GM19468 (cell line): ENCODE data around the gene PRKN.

ENCODE experiments used
- ATAC-seq: cut with Tn5 transposase; IDR thresholded peaks from one replicate; pipeline ENCODE4 v1.9.1; 2021; ENCODE audit warnings: mild to moderate bottlenecking, moderate library complexity, moderate number of reproducible peaks; ENCODE audit not compliant: unreplicated experiment; ENCODE audit errors: extremely low read depth

PRKN gene

GRCh38 chr6:162727322-162728182 is at the start of gene PRKN, which contains the start of gene PACRG:
Gene PRKN (minus strand): TSS chr6:162727766.
Gene PACRG (plus strand): TSS chr6:162727974.
- ATAC-seq, result peak; percentile 97

GRCh38 chr6:162777091-162777490 is 49.5 kb upstream of the PRKN start:
- ATAC-seq, result no peak

- ATAC-seq, result no peak
Observed at GRCh38 chr6:162773996-162774395, 46.4 kb upstream of the PRKN start.

GRCh38 chr6:162772466-162772865 is 44.9 kb upstream of the PRKN start:
- ATAC-seq, result no peak

GRCh38 chr6:162770955-162771354 is 43.4 kb upstream of the PRKN start:
- ATAC-seq, result no peak

GRCh38 chr6:162770136-162770535 is 42.6 kb upstream of the PRKN start:
- no peak for ATAC-seq

- ATAC-seq, result no peak
Observed at GRCh38 chr6:162753775-162754174, 26.2 kb upstream of the PRKN start.

- no peak for ATAC-seq
Observed at GRCh38 chr6:162751211-162751859, 23.8 kb upstream of the PRKN start.

- no peak for ATAC-seq
Observed at GRCh38 chr6:162750776-162751175, 23.2 kb upstream of the PRKN start.

- ATAC-seq, result no peak
Observed at GRCh38 chr6:162736961-162737360, 9.4 kb upstream of the PRKN start.

- no peak for ATAC-seq
Observed at GRCh38 chr6:162733489-162733888, 5.9 kb upstream of the PRKN start.

GRCh38 chr6:162730502-162730901 is 2.9 kb upstream of the PRKN start:
- no peak for ATAC-seq

GRCh38 chr6:162728706-162729105 is 1.1 kb upstream of the PRKN start:
- ATAC-seq, result no peak

- no peak for ATAC-seq
Observed at GRCh38 chr6:162728197-162728596, 631 bp upstream of the PRKN start.

GRCh38 chr6:162726947-162727321 is 632 bp downstream of the PRKN start:
- ATAC-seq, result no peak

GRCh38 chr6:162722633-162723032 is 4.9 kb downstream of the PRKN start:
- ATAC-seq, result no peak

GRCh38 chr6:162722226-162722625 is 5.3 kb downstream of the PRKN start:
- ATAC-seq, result no peak

- ATAC-seq, result no peak
Observed at GRCh38 chr6:162721404-162721687, 6.2 kb downstream of the PRKN start.

GRCh38 chr6:162719528-162719927 is 8.0 kb downstream of the PRKN start:
- ATAC-seq, result no peak

- no peak for ATAC-seq
Observed at GRCh38 chr6:162715601-162716000, 12.0 kb downstream of the PRKN start.

GRCh38 chr6:162713974-162714780 is 13.4 kb downstream of the PRKN start:
- ATAC-seq, result no peak
